C4-2B (cell line): ENCODE results near the gene CTSH.
"Not testable (repeated sequence)": the region's sequence is repeated elsewhere in the genome, so short reads cannot be mapped to it uniquely, and the experiment has no call there.

Experiments
- ZFX ChIP-seq: fragments of 450-650 bp; IDR thresholded peaks from 2 replicates; pipeline ENCODE4 v1.6.1; 2017
- TF ChIP-seq, protein P1 (sequence below): fragments of 450-650 bp; conservative IDR thresholded peaks from 2 replicates; pipeline ENCODE4 v1.5.1; 2017; ENCODE audit warnings: mild to moderate bottlenecking

DNA sequence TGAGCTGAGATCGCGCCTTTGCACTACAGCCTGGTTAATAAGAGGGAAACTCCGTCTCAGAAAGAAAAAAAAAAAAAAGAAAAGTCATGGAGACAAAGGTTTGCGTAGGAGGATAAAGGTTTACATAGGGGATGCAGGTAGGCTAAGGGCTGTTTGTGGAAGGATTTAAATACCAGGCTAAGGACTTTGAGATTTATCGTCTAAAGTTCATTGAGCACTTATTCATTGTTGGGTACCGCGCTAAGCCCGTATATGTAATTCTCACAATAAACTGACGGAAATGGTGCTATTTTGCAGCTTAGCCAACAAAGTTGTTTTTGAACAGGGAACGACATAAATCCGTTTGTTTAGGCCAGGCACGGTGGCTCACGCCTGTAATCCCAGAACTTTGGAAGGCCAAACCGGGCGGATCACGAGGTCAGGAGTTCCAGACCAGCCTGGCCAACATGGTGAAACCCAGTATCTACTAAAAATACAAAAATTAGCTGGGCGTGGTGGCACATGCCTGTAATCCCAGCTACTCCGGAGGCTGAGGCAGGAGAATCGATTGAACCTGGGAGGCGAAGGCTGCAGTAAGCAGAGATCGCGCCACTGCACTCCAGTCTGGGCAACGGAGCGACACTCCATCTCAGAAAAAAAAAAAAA is 73.2 kb downstream of the CTSH start:
- TF ChIP-seq, protein P1, sequence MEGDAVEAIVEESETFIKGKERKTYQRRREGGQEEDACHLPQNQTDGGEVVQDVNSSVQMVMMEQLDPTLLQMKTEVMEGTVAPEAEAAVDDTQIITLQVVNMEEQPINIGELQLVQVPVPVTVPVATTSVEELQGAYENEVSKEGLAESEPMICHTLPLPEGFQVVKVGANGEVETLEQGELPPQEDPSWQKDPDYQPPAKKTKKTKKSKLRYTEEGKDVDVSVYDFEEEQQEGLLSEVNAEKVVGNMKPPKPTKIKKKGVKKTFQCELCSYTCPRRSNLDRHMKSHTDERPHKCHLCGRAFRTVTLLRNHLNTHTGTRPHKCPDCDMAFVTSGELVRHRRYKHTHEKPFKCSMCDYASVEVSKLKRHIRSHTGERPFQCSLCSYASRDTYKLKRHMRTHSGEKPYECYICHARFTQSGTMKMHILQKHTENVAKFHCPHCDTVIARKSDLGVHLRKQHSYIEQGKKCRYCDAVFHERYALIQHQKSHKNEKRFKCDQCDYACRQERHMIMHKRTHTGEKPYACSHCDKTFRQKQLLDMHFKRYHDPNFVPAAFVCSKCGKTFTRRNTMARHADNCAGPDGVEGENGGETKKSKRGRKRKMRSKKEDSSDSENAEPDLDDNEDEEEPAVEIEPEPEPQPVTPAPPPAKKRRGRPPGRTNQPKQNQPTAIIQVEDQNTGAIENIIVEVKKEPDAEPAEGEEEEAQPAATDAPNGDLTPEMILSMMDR, result not testable (repeated sequence)
- not testable (repeated sequence) for TF ChIP-seq ZFX
